Stimulated activated CD4-positive, alpha-beta T cell treated with anti-CD3 and anti-CD28 coated beads, Interleukin-2, amount 100 ng/mL, for 48 hours (primary cell): ENCODE results near the gene TCEANC2.

Experiments
- DNase-seq, 2 donors: peaks; one replicate each; pipeline ENCODE4 v3.0.0-alpha.2; 2020

The TCEANC2 gene

DNA sequence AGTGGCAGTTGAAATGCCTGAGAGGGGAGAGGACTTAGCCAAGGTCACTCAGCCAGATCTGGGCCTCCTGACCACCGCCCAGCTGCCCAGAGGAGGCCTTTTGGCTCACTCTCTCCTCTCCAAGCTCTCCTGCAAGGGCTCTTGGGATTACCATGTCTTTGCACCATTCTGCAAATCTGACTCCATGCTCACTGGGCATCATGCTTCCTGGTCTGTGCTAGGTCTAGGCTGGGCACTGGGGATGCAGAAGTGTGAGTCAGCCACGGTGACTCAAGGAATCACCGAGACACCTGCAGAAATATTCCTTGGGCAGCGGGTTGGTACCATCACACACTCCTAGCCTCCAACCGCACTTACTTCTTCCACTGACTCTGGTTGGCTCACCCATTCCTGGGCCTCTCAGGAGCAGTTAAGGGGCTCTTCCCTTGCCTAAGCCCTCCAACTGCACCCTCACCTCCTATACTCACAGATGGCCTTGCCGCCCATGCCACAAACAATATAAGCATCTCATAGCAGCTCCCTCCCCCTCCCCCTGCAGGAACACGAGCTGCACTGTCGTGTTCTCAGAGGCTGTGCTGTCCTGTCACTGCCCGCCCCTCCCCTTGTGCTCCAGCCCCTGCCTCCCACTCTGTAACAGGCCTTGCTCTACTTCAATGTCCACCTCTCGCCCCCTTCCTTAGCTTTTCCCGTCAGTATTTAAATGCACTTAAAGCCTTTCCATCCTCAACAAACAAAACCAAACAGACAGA lies 64.6 kb downstream of the TCEANC2 start:
- no peak for DNase-seq

DNA sequence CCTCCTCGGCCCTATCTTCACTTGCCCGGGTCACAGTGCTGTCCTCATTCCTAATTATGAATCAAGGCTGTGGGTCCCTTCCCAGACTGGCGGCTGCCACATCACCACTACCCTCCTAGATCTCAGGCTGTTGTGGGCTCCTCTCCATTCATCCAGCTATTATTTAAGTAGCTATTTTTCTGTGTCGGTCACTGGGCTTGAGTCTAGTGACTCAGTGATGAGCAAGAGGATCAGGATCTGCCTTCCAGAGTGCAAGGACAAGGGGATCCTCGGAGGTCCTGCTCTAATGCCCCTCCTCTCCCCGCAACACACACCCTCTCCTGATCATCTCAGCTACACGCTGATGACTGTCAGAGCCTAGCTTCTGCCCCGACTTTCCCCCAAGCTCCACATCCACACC lies 65.3 kb downstream of the TCEANC2 start:
- DNase-seq, result no peak

GRCh38 chr1:54120018-54120697 lies 66.8 kb downstream of the TCEANC2 start:
- DNase-seq, result no peak

DNA sequence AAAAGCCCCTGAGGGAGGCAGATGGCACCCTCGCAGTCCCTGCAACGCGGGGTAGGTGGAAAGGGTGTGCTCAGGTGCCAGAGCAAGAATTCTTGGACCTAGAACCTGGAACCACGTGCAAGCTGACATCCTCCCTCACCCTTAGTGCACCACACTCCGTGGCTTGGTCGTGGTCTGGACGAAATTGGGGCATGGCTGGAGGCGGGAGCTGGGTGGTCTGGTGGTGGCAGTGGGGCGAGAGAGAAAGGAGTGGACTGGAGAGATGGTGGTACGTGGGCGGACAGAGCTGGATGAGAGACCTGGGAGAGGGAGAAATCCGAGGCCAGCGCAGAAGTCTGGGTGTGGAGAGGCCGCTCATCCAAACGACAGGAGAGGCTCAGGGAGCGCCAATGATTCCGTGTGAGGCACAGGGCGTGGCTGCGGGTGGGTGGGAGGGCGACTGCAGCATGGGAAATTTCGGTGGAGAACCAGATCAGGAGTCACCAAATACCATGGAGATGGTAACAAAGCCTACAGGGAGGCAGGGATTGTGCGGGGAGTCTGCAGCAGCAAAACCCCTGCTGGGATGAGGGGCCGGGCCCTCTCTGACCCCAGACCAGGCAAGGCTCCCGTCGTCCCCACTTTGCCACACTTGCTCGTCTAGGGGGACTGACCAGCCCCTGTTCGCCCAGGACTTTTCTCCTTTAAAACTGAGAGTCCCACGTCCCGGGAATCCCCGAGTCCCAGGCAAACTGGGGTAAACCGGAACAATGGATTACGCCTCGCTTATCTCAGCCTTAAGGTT lies 67.5 kb downstream of the TCEANC2 start:
- DNase-seq, result no peak

GRCh38 chr1:54121482-54122134 lies 68.2 kb downstream of the TCEANC2 start:
- DNase-seq, result peak; percentile 58 to 65

DNA sequence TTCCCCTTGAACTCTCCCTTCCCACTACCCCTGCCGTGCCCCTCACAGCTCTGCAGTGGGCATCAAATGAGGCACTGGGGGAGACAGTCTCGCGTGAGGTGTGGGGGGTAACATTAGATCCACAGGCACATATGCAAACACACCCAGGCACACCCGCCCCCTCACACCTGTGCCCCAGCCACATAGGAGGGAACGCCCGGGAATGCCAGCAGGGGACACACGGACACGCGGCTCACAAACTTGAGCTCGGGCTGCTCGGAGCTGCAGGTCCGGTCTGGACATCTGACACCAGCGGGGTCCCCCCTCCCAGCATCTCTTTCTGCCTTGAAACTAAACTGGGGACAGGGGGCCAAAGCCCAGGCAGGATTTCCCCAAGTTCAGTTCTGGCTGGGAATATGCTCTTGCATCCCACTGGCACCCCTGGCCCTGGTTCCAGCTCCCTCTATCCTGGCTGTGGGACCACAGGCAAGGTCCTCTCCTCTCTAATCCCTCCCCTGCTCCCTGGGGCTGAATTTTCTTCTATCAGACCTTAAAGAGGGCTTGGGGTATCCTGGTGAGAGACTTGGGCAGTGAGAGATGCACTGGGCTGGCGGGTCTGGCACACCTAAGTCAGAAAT lies 68.8 kb downstream of the TCEANC2 start:
- DNase-seq, result no peak

DNA sequence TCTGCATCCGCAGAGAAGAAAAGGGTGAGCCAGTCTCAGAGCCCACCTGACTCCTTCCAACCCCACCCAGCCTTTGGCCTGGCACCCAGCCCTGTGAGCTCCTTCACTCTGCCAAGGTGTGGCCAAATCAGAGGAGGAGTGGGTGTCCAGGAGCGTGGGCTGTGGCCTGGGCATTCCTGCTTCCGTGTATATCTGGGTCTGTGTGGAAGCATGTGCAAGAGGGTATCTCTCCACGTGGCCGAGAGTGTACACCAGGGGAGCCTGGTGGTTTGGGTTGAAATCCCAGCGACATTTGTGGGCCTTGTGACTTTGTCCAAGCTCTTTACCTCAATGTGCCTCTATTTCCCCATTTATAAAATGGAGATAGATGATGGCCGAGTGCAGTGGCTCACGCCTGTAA lies 69.6 kb downstream of the TCEANC2 start:
- DNase-seq, result no peak

DNA sequence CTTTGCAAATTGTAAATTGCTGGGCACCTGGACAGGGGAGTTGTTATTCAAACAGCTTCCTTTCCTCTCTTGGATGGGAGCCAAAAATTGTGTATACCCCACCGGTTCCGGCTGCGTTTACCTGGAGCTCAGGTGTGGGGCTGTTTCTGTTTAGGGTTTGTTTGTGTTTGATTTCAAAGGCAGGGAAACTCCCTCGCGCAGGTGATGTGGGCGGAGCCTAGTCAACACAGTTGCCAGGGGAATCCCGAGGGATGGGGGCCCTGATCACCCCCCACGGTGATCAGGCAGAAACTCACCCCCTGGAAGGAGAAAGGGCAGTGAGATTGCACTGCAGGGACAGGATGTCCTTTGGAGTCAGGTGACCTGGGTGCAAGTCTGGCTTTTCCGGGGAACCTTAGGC lies 71.1 kb downstream of the TCEANC2 start:
- no peak for DNase-seq

- DNase-seq, result no peak
Observed at GRCh38 chr1:54124906-54125305, 71.5 kb downstream of the TCEANC2 start.

GRCh38 chr1:54125386-54126070 lies 72.1 kb downstream of the TCEANC2 start:
- DNase-seq, result no peak

DNA sequence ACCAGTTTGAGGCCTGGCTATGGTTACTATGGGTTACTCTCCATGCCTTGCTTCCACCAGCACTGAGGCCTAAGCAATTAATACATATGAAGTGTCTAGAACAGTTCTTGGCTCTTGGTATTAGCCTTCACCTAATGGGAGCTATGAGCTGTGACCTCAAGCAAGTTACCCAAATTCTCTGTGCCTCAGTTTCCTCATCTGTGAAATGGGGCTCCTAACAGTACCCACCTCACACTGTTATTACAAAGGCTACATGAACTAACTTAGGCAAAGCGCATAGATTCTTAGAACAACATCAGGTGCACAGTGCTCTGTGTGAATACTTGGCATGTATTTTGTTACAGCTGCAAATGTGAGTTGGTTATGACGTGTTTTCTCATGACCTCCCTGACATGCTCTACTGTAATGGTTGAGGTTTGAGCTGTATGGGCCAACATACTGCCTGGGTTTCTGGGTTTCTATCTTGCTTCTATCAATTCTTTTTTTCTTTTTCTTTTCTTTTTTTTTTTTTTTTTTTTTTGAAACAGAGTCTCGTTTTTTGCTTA lies 72.9 kb downstream of the TCEANC2 start:
- no peak for DNase-seq

GRCh38 chr1:54127594-54128300 lies 74.3 kb downstream of the TCEANC2 start:
- DNase-seq, result no peak

GRCh38 chr1:54129858-54130257 lies 76.5 kb downstream of the TCEANC2 start:
- DNase-seq, result no peak

- no peak for DNase-seq
Observed at GRCh38 chr1:54131419-54131818, 78.0 kb downstream of the TCEANC2 start.

- no peak for DNase-seq
Observed at GRCh38 chr1:54132495-54132894, 79.1 kb downstream of the TCEANC2 start.

GRCh38 chr1:54134295-54134694 lies 80.9 kb downstream of the TCEANC2 start:
- DNase-seq, result no peak

GRCh38 chr1:54135436-54136120 lies 82.2 kb downstream of the TCEANC2 start:
- no peak for DNase-seq

DNA sequence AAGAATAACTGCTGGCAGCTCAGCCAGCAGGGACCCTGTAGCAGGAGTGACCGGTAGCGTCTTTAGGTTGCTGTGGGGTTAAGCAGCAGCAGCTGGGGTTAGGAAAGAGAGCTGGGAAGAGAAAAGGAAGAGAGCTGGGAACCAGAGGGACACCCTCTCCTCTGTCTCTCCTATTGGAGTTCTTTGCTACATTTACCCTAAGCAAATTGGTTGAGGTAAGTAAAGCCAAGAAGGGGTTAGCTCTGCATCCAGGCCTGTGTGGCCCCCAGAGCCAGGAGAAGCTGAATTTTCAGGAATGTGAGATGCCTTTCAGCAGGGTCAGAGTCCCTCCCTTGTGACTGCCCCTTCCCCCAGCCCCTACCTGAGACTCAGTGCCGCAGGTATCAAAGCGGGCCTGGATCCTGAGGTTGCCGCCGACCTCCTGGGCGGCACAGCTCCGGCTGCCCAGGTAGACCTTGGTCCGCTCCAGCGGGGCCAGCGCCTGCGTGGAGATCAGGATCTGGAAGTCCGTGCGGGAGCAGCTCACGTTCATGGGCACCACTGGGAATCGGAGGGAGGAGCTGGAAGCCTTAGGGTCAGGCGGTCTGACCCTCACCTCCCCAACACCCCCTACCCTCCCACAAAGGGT lies 83.0 kb downstream of the TCEANC2 start:
- no peak for DNase-seq

- DNase-seq, result no peak
Observed at GRCh38 chr1:54136963-54137533, 83.6 kb downstream of the TCEANC2 start.
